HG03139 (cell line): ENCODE results near the gene TTBK1.
A peak's percentile ranks its signal among the peaks of the same experiment; 100 is the strongest.
"Not testable (repeated sequence)": the region's sequence is repeated elsewhere in the genome, so short reads cannot be mapped to it uniquely, and the experiment has no call there.

Source experiments
- ATAC-seq: cut with Tn5 transposase; IDR thresholded peaks from one replicate; pipeline ENCODE4 v1.9.1; 2021; ENCODE audit not compliant: unreplicated experiment

The TTBK1 gene

DNA sequence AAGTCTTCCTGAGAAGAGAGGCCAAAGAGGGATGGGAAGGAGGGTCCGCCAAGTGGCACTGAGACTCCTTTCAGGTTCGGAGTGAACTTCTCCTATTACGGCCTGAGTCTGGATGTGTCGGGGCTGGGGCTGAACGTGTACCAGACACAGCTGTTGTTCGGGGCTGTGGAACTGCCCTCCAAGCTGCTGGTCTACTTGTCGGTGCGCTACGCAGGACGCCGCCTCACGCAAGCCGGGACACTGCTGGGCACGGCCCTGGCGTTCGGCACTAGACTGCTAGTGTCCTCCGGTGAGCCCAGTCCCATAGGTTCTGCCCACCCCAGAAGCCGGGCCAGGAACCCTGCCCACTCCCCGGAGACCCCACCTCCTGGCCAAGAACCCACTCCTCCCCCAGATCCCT, 58.8 kb downstream of the TTBK1 start:
- ATAC-seq: no peak

DNA sequence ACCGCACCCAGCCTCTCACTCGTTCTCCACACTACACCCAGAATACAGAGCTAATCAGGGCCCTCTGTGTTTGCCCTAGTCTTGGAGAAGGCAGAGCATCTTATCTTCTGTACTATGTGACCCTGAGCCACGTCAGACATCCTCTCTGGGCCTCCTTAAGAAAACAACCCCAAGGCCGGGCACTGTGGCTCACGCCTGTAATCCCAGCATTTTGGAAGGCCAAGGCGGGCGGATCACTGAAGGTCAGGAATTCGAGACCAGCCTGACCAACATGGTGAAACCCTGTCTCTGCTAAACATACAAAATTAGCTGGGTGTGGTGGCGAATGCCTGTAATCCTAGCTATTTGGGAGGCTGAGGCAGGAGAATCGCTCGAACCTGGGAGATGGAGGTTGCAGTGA, 59.7 kb downstream of the TTBK1 start:
- ATAC-seq: not testable (repeated sequence)

- ATAC-seq: no peak
Observed at GRCh38 chr6:43303751-43304331, 60.6 kb downstream of the TTBK1 start.

- no peak for ATAC-seq
Observed at GRCh38 chr6:43304361-43304760, 61.1 kb downstream of the TTBK1 start.

DNA sequence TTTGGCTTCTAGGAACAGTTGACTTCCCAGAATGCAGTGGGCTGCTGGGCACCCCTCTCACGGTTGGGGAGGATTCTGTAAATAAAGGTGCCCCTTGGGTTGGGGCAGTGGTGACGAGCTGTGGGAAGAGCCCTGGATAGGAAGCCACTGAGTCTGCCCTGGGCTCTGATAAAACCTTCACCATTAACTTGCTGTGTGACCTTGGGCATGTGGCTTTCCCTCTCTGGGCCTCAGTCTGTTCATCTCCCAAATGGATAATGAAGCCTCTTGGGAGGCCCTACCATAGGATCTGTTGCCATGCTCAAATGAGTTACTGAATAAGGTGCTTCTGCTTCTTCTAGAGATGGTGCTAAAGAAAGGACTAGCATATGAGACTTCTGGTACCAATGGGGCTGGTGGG, 61.6 kb downstream of the TTBK1 start:
- ATAC-seq: no peak

DNA sequence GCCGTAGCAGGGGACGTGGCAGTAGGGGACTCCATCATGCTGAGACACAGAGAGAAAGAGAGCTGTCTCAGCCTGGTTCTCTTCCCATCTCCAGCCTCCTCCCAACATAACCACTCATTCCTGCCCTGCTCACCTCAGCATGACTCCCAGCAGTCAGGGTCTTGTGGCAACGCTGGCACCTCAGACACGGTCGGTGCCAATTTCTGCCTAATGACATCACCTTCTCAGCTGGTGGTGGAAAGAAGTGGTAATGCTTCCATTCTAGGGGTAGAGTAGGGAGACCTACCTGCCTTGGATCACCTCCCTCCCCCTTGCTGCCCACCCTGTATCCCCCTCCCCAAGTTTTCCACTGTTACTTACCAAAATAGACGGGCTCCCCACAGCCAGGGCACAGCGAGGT, 62.8 kb downstream of the TTBK1 start:
- no peak for ATAC-seq

DNA sequence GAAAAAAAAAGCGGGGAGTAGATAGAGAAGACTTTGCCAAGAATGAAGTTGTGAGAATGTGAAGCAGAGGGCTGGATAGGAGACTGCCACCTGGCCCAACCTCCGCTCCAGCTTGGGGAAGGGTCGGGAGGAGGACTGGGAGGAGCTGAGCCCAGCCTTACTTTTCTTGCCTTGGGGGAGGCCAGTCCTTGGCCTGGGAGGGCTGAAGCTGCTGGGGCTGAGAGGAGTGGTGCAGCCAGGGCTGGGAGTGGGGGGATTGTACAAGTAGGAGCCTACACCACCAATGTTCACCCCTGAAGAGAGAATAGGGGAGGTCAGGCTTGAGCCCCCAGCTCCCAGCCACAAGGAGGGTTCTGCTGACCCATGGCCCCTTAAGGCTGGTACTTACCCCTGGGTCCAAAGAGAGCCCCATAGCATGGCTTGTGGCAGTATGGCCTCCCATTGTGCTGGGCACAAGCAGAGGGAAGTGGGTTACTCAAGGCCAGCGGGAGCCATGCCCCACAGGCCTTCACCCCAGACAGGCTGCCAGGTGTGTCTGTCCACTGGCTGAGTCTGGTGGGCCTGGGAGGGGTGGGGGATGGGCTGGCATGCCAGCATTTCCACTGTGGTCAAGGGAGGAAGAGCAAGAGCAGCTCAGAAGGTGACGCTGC, 64.3 kb downstream of the TTBK1 start:
- ATAC-seq: no peak

GRCh38 chr6:43308101-43308989, 65.1 kb downstream of the TTBK1 start, which contains the start of gene CRIP3:
Gene CRIP3, minus strand, starts transcription at chr6:43308826. Its CDS starts 34 bp downstream, at chr6:43308792.
- ATAC-seq: peak; percentile 49

GRCh38 chr6:43308990-43309477, 65.8 kb downstream of the TTBK1 start:
- ATAC-seq: no peak

DNA sequence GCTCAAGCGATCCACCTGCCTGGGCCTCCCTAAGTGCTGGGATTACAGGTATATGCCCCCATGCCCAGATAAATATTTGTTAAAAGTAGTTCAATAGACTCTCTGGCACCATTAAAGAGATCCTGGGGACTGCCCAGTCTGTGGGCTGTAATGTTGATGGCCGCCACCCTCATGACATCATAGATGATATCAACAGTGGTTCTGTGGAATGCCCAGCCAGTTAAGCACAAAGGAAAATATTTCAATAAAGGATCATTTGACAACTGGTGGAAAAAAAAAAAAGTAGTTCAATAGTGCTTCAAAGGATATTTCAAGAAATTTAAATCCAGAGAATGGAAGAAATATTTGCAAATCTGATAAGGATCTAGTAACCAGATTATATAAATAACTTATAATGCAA, 66.9 kb downstream of the TTBK1 start:
- ATAC-seq: no peak

- no peak for ATAC-seq
Observed at GRCh38 chr6:43310624-43311023, 67.3 kb downstream of the TTBK1 start.

- no peak for ATAC-seq
Observed at GRCh38 chr6:43311666-43312065, 68.4 kb downstream of the TTBK1 start.

DNA sequence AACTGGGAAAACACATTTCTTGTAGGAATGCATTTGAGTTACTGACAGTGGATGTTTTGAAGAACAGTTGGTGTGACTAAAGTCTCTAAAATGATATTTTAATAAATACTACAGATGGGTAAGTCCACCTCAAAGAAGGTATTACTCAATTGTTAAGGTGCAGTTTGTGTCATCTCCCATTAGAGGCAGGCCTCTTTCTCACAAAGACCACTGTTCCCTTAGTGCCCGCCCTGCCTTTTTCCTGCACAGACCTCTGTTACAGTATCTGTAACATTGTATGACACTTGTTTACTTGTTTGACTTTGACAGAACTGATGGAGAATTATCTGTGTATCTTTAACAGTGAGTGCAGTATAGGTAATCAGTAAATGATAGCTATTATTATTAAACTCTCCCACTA, 70.5 kb downstream of the TTBK1 start:
- no peak for ATAC-seq

- ATAC-seq: no peak
Observed at GRCh38 chr6:43318011-43318410, 74.7 kb downstream of the TTBK1 start.

GRCh38 chr6:43325876-43326275, 82.6 kb downstream of the TTBK1 start:
- ATAC-seq: no peak

DNA sequence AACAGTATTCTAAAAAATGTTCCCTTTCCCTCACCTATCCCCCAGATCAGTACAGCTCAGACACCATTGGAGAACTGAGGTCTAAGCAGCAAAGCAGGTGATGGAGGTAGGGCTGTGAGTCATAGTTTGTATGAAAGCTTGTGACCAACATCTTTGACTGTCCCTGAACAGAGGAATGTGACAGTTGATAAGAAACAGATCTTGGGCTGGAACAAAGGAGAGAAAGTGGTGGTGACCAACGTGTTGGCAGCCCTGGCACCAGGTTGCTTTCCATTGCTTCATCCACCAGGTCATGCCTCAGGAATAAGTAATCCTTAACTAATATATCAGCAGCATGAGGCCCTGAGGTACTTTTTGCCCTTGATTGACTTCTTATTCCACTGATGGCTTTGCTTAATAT, 85.2 kb downstream of the TTBK1 start:
- no peak for ATAC-seq

DNA sequence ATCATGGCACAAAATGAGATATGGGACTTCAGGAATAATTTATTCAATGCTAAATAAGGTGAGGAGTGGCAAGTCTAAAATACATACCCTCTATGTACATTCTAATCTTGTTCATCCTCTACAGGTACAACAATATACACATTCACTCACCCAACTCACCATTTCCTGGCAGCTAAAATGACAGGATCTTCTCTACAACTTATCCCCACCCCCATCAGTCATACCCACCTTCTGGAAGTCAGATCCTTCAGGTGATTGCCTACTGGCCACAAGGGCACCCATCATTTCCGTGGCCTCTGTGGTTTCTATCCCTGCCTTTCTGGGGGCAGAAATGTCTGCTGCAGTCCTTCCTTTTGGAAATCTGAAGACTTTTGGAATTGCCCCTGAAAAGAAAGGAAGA, 88.2 kb downstream of the TTBK1 start:
- ATAC-seq: no peak

DNA sequence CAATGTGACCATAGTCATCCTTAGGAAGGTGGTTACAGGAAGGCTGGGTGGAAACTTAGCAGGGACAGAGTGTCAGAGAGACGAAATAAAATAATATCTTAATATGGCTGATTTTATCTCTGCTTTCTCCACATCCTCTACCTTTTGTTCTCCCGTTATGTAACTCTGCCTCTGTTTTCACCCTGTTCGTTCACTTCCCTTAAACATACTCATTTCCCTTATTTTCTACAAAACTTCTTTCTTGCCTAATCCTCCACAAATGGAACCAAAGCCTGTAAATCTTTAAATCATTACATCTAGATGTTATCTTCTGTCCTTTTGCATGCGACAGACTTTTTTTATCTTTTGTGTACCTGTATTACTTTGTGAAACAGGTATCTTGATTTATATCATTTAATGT, 88.6 kb downstream of the TTBK1 start:
- no peak for ATAC-seq

- no peak for ATAC-seq
Observed at GRCh38 chr6:43334466-43335095, 91.3 kb downstream of the TTBK1 start.

DNA sequence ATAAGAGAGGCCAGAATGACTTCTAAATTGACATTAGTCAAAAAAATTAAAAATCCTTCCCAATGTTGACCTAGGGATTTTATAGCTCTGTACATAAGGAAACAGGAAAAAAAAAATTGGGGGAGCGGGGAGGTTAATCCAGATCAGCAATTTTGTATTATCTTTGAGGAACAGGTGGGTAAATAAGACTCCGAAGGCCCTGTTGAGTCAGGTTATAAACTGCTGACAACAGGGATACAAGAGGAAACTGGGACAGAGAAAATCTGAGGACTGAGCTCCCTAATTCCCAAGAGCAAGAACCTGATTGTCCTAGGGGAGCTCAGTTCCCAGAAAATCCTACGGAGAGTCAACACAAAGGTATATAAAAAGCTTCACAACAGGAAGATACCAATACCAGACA, 92.2 kb downstream of the TTBK1 start:
- no peak for ATAC-seq

GRCh38 chr6:43336382-43336781, 93.1 kb downstream of the TTBK1 start:
- ATAC-seq: no peak
